Transverse colon (tissue), 3 donors: ENCODE results near the gene KANK2.
"Not testable (repeated sequence)": the region's sequence is repeated elsewhere in the genome, so short reads cannot be mapped to it uniquely, and the experiment has no call there.

Experiments
- POLR2A ChIP-seq: fragments of 450-650 bp; IDR thresholded peaks from one replicate; pipeline ENCODE4 v1.6.1; 2016; ENCODE audit warnings: antibody characterized with exemption, mild to moderate bottlenecking, moderate library complexity
- TF ChIP-seq, protein P1 (sequence below), 5 experiments: fragments of 200-600 bp in 3 of 5; fragments of 450-650 bp in 2 of 5; sonication (generic) in 3 of 5; IDR thresholded peaks; 1 replicate in 2 of 5; 2 replicates in 3 of 5; pipeline ENCODE4 v1.5.1; 2016 to 2017; ENCODE audit warnings: antibody characterized with exemption in 5 of 5, inconsistent platforms in 3 of 5, mild to moderate bottlenecking in 2 of 5, moderate library complexity in 1 of 5

DNA sequence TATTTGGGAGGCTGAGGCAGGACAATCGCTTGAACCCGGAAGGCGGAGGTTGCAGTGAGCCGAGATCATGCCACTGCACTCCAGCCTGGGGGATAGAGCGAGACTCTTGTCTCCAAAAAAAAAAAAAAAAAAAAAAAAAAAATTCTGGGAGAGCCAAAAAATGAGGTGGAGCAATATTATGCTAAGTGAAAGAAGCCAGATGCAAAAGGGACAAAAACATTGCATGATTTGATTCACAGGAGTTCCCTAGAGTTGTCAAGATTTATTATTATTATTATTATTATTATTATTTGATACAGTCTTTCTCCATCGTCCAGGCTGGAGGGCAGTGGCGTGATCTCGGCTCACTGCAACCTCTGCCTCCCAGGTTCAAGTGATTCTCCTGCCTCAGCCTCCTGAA, 16.4 kb downstream of the KANK2 start:
- not testable (repeated sequence) for TF ChIP-seq POLR2A
- TF ChIP-seq, protein P1, sequence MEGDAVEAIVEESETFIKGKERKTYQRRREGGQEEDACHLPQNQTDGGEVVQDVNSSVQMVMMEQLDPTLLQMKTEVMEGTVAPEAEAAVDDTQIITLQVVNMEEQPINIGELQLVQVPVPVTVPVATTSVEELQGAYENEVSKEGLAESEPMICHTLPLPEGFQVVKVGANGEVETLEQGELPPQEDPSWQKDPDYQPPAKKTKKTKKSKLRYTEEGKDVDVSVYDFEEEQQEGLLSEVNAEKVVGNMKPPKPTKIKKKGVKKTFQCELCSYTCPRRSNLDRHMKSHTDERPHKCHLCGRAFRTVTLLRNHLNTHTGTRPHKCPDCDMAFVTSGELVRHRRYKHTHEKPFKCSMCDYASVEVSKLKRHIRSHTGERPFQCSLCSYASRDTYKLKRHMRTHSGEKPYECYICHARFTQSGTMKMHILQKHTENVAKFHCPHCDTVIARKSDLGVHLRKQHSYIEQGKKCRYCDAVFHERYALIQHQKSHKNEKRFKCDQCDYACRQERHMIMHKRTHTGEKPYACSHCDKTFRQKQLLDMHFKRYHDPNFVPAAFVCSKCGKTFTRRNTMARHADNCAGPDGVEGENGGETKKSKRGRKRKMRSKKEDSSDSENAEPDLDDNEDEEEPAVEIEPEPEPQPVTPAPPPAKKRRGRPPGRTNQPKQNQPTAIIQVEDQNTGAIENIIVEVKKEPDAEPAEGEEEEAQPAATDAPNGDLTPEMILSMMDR (IDR thresholded peaks at IDR 0.05) = not testable (repeated sequence)
